Measurements from ENCODE around the gene PPP1R8.

PPP1R8 gene

DNA sequence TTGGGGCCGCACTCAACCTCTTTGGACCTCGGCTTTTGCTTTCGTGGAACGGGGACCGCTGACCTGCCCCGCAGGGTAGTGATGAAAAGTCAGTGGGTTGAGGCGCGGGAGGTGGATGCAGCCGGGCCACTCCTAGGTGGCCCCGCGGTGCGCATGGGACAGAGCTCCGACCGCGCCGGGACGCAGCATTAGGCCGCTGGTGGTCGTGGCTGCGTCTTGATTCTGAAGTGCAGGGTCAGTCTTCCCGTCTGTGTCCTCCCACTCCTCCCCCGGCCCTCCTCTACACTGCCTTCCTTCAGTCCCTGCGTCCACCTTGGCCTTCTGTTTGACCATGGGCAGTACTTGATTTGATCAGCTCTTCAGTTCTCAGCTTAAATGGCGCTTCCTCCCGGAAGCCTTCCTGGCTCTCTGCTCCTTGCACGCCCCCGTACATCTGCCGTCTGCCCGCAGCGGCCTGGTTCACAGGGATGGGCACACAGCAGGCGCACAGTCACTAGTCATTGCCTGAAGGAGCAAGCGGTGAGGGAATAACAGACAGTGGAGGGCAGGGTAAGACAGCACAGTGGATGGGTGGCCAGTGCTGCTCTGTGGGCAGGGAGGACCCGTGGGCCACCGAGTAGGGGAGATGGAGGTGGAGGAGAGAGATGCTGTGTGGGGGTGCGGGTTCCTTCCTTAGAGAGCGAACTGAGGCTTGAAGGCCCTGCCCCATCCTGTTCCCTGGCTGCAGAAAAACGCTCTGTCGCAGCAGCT, 42.4 kb downstream of the PPP1R8 start:
- H3K4me3 ChIP-seq (ENCODE audit: low read length): peak overlapping the region; percentile 82
- TF ChIP-seq ZNF274 (IDR thresholded peaks at IDR 0.05; ENCODE audit: low read depth, low read length): no peak

DNA sequence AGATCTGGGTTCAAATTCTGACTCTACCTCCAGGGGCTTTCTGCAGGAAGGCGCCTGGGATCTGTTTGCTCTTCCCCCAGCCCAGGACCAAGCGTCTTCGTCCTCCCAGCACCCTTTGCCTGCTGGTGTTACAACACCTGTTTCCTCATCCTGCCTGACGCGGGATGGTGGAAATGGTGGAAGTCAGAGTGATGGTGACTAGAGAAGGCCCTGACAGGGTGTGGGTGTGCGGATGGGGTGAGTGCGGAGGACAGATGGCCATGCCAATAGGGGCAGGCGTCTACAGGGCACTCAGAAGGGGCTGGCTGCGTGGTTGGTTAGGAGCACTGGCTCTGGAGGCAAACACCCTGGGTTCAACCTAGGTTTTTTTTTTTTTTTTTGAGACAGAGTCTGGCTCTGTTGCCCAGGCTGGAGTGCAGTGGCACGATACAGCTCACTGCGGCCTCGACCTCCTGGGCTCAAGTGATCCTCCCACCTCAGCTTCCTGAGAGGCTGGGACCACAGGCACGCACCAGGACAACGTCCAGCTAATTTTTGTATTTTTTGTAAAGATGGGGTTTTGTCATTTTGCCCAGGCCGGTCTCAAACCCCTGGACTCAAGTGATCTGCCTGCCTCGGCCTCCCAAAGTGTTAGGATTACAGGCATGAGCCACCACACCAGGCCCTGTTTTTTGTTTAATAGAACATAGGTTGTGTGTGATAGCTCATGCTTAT, 43.2 kb downstream of the PPP1R8 start:
- no peak for TF ChIP-seq ZNF274 (IDR thresholded peaks at IDR 0.05; ENCODE audit: low read depth, low read length)
- peak overlapping the region; percentile 82; the same call in 1 of the 2 replicates for H3K4me3 ChIP-seq (ENCODE audit: low read length)

DNA sequence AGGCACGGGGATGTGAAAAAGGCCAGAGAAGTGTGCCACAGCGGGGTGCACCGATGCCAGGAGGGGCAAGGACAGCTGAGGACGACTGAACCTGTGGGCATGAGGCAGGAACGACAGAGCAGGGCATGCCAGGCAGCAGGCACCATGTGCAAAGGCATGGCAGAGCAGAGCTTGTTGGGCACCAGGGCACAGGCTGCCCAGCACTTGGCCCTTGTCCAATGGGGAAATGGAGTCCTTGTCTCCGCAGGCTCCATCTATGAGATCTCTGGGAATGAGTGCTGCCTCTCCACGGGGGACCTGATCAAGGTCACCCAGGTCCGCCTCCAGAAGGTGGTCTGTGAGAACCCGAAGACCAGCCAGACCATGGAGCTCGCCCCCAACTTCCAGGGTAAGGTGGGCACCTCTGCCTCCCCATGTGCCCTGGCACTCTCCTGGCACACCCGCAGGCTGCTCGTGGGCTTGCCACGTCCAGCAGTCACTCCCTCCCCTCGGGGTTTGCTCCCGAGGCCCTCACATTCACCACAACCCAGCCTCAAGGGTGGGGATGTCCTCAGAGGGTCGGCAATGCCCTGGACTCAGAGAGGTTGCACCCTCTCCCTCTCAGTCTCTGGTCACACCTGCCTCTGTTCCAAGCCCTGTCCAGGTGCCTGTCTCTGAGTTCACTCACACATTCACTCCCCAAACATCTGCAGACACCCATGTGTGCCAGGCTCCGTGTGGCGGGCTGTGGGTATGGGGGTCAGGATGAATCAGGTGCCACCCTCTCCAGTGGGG, 45.9 kb downstream of the PPP1R8 start:
- no peak overlapping the region for H3K4me3 ChIP-seq (ENCODE audit: low read length)
- TF ChIP-seq ZNF274 (IDR thresholded peaks at IDR 0.05; ENCODE audit: low read depth, low read length): no peak

DNA sequence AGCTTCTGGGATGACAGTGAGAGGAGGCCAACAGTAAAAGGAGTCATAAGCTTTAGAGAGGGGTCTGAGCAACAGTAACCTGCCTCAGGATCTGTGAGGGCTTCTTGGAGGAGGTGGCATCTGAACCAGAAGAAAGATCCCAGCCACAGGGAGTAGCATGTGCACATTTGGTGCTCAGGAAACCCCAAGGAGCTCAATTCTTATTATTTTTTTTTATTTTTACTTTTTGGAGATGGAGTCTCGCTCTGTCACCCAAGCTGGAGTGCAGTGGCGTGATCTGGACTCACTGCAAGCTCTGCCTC, 46.5 kb downstream of the PPP1R8 start:
- no peak for TF ChIP-seq ZNF274 (IDR thresholded peaks at IDR 0.05; ENCODE audit: low read depth, low read length)

DNA sequence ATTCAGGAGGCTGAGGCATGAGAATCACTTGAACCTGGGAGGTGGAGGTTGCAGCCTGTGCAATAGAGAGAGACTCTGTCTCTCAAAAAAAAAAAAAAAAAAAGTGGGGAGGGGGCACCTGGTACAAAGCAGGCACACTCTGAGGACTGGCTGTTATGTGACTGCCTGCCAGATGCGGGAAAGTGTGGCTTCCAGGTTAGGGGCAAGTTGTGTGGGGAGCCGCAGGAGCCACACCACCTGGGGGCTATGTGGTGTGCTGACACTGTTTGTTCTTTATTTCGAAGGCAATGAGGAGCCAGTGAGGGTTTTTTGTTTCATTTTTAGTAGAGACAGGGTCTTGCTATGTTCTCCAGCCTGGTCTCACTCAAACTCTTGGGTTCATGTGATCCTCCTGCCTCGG, 47.5 kb downstream of the PPP1R8 start:
- H3K4me3 ChIP-seq (ENCODE audit: low read length): no peak overlapping the region
- TF ChIP-seq ZNF274 (IDR thresholded peaks at IDR 0.05; ENCODE audit: low read depth, low read length): no peak

More for the DNA sequence above, 46.5 kb downstream of the PPP1R8 start:
- no peak overlapping the region for H3K4me3 ChIP-seq (ENCODE audit: low read length)

DNA sequence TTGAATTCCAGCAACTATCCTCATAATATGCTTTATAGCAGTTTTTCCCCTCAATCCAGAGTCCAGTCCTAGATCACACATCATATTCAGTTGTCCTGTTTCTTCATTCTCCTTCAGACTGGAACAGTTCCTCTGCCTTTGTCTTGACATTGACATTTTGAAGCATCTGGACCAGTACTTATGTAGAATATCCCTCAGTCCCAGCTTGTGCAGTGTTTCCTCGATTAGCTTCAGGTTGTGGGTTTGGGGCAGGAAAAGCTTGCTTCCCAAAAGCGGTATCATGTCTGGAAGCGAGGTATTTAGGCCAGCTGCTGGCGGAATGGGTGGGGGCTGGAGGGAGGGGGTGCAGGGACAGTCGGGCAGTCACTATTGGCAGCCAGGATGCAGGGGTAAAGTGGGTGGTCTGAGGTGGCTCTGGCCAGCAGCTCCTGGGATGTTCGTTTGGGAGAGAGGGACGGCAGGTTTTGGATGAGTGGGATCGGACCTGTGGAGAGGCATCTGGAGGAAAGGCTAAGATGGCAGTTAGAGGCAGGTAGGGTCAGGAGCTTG, 48.3 kb downstream of the PPP1R8 start:
- H3K4me3 ChIP-seq (ENCODE audit: low read length): no peak overlapping the region

DNA sequence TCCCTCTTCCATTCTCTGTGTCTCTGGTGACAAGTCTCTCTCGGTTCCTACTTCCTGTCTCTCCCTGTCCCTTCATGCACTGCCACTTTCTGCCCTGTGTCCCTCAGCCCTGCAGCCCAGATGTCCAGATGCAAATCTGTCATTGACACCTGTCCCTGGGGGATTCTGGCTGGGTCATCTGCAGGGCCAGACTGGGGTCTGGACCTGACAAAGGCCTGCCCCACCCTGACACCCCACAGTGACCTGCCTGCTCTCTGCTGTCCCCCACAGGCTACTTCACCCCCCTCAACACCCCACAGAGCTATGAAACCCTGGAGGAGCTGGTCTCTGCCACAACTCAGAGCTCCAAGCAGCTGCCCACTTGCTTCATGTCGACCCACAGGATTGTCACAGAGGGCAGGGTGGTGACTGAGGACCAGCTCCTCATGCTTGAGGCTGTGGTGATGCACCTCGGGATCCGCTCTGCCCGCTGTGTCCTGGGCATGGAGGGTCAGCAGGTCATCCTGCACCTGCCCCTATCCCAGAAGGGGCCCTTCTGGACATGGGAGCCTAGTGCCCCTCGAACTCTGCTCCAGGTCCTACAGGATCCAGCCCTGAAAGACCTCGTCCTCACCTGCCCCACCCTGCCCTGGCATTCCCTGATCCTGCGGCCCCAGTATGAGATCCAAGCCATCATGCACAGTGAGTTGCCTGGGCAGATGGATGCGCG, 48.9 kb downstream of the PPP1R8 start:
- H3K4me3 ChIP-seq (ENCODE audit: low read length): no peak overlapping the region
- no peak for TF ChIP-seq ZNF274 (IDR thresholded peaks at IDR 0.05; ENCODE audit: low read depth, low read length)

More for the DNA sequence above, 48.3 kb downstream of the PPP1R8 start:
- TF ChIP-seq ZNF274 (IDR thresholded peaks at IDR 0.05; ENCODE audit: low read depth, low read length): no peak

DNA sequence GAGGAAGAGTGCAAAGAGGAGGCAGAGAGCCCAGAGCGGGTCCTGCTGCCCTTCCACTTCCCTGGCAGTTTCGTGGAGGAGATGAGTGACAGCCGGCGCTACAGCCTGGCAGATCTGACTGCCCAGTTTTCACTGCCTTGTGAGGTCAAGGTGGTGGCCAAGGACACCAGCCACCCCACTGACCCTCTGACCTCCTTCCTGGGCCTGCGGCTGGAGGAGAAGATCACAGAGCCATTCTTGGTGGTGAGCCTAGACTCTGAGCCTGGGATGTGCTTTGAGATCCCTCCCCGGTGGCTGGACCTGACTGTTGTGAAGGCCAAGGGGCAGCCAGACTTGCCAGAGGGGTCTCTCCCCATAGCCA, 51.9 kb downstream of the PPP1R8 start:
- TF ChIP-seq ZNF274 (IDR thresholded peaks at IDR 0.05; ENCODE audit: low read depth, low read length): no peak
- no peak overlapping the region for H3K4me3 ChIP-seq (ENCODE audit: low read length)

DNA sequence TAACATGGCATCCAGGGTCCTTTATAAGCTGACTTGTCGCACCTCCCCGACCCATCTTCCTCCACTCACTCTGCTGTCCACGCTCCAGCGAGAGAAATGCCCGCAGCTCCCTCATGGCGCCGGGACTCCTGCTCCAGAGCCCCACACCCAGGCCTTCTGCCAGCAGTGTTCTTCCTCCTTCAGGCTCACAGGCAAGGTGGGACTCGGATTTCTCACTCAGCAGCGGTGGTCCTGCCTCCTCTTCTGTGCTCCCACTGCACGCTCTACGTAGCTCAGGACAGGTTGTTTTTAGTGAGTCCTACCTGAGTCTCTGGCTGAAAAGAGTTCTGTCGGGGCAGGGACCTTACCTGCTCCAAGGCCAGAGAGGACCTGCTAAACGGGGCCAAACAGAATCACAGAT, 53.0 kb downstream of the PPP1R8 start:
- no peak overlapping the region for H3K4me3 ChIP-seq (ENCODE audit: low read length)
- TF ChIP-seq ZNF274 (IDR thresholded peaks at IDR 0.05; ENCODE audit: low read depth, low read length): no peak

DNA sequence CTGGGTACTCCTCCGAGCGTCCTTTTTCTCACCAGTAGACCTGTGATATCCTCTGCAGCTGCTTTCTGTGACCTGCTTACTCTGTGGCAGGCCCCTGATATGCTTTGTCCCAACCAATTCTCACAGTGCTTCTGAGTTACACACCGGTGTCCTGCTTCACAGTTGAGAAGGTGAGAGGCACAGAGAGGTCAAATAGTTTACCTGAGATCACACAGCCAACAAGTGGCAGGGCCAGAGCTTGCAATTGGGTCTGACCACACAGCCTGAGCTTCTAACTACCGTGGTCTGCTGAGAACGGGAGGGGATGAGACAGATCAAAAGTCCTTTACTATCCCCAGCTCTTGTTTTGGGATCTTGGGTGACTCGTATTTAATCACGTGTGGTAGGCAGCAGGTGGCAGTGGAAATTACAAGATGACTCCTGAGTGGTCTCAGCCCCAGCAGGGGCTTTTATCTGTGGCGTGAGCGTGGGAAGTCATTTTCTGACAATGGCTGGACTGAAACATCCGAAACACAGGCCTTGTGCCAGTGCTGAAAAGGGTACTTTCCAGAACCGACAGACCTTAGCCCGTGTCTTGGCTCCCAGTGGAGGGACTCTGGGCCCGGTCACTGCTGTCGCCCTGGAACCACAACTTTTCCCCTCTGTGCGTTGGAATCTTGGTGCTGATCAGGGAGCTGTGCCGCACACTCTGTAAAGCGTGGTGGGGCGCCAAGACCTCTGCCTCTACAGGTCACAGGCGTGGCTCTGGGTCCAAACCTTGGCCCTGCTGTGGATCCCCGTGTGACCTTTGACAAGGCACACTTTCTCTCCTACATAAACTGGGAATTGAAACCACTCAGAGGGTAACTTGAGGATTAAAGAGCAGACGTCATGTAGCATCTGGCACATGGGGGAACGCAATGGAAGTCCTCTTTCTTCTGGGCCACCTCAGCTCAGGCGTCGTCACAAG, 53.7 kb downstream of the PPP1R8 start:
- no peak for TF ChIP-seq ZNF274 (IDR thresholded peaks at IDR 0.05; ENCODE audit: low read depth, low read length)
- no peak overlapping the region for H3K4me3 ChIP-seq (ENCODE audit: low read length)

DNA sequence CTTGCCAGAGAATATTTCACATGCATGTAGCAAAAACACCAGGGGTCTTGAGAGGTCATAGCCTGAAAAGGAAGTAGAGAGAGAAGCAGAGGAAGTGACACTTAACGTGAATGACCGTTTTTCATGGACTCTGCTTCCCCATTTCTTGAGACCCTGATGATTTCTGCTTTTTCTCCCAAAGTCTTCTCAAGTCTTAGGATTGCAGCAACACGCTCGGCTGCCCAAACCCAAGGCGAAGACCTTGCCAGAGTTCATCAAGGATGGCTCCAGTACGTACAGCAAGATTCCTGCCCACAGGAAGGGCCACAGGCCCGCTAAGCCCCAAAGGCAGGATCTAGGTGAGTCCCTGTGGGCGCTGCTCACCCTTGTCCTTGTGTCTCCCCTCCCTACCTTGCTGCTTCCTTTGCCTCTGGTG, 54.5 kb downstream of the PPP1R8 start:
- TF ChIP-seq ZNF274 (IDR thresholded peaks at IDR 0.05; ENCODE audit: low read depth, low read length): no peak
- H3K4me3 ChIP-seq (ENCODE audit: low read length): no peak overlapping the region

DNA sequence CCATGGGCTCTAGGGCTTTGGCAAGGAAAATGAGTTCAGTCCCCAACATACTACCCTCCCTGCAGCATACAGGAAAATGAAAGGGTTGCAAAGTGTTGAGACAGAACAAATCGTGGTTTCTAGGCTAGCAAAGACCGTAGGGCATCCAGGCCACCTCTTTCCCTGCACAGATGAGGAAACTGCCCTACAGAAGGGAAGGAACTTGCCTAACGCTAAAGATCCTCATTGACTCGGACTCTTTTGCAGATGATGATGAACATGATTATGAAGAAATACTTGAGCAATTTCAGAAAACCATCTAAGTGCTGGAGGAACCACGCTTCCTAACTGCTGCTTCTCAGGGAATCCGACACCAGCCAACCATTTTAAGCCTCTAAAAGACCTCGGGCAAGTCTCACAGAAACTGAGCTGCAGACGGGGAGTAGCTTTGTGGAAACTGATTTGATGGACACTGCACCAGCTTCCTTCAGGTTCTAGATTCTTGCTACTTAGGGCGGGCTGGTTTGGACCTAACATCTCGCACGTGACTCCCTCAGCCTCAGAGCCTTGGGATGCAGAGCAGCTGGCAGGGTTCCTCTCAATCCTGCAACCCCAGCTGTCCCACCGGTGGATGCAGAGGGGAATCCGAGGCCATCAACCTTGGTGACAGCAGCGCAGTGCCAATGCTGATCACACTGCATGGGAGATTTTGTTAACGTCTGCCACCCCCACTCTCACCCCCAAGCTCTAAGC, 55.2 kb downstream of the PPP1R8 start:
- no peak for TF ChIP-seq ZNF274 (IDR thresholded peaks at IDR 0.05; ENCODE audit: low read depth, low read length)
- H3K4me3 ChIP-seq (ENCODE audit: low read length): no peak overlapping the region
